NCI-H2029 treated with DMSO at 0.1 percent for 48 hours (cell line): ENCODE measurements around the gene SRRM2.
"Not testable (repeated sequence)": the region's sequence is repeated elsewhere in the genome, so short reads cannot be mapped to it uniquely, and the experiment has no call there.

ENCODE experiments used
- DNase-seq: peaks from one replicate; lab custom pipeline; 2025; lab: John Stamatoyannopoulos, UW

SRRM2 gene

DNA sequence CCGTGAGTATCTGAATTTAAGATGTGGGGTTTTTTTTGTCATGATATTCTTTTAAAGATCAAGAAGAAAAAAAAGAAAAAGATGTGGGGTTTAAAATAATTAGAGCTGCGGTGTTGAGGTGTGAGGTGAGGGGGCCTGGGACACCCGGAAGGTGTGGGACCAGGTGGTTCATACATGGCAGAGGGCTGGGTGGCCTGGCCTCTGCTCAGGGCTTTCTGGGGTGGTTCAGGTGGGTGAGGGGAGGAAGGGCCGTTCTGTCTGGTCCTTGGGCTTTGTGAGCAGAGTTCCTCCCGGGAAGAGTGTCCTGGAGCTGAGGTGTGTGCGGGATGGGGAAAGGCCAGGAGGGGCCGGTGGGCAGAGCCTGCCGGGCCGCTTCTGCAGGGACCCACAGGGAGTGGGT lies 37.4 kb upstream of the SRRM2 start:
- no peak for DNase-seq

DNA sequence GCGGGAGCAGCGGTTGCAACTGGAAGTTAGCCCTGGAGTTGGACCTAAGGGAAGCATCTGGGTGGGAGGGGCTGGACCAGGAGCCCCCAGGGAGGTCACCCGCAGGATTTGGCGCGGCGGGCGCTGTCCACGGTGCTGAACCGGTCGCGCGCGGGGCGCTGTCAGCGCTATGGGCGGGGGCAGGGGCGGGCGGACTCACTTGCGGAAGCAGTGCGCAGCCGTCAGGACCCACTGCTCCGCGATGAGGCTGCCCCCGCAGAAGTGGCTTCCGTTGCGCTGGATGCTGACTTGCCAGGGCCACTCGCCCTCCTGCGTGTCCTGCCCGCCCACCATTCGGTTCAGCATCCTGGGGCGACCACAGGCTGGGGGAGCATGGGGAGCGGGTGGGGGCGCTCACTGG lies 36.9 kb upstream of the SRRM2 start:
- no peak for DNase-seq

DNA sequence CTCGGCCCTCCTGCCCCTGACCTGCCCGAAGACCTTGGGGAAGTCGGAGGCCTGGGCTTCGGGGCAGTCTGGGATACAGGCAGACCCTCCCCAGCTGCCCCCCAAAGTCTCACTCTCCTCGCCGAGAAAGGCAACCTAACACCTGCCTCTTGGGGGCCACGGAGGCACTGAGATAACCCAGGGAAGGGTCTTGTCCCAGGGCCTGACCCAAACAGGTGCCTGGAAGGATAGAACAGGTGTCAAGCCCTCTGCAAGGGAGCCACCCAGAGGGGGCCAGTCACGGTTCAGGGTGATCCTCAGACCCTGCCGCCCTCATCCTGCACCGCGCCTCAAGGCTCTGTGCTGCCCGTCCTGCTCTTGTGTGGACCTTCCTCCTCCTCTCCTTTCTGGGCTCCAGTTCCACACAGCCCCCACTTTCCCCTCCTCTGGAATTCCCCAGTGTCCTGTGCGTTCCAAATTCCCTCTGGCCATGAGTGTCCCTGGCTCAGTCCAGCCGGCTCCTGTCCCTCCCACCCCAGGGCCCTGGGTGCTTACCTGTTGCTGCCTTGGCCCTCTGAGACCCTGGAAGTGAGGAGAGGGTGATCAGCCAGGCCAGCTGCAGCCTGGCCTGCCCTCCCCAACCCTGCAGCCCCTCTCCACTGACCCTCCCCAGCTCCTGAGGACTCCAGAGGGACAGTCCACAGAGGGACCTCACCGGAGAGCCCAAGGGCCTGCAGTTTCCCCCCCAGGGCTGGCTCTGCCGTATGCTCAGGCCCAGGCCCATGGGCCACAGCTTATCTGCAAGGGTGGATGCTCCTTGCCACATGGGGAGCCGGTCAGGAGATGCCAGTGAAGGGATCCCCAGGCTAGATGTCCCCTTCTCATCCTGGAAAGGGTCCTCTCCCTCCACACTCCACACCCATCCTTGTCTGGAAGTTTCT lies 36.2 kb upstream of the SRRM2 start:
- DNase-seq: no peak

DNA sequence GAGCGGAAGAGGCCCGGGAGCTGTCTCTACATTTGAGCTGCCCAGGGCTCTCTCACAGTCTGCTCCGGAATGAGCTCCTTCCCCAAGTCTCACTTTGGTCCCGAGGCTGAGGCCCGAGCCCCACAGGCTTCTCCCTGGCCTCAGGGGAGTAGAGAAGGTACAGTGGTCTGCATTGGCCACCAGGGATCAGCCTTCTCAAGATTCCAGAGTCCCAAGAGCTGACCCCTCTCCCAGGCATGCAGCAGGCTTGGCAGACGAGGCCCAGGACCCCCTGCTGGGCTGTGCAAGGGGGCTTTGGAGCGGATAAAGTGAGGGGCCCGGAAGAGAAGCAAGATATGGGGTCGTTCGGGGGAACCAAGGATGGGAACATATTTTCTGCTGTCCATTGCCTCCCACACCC lies 35.5 kb upstream of the SRRM2 start:
- no peak for DNase-seq

DNA sequence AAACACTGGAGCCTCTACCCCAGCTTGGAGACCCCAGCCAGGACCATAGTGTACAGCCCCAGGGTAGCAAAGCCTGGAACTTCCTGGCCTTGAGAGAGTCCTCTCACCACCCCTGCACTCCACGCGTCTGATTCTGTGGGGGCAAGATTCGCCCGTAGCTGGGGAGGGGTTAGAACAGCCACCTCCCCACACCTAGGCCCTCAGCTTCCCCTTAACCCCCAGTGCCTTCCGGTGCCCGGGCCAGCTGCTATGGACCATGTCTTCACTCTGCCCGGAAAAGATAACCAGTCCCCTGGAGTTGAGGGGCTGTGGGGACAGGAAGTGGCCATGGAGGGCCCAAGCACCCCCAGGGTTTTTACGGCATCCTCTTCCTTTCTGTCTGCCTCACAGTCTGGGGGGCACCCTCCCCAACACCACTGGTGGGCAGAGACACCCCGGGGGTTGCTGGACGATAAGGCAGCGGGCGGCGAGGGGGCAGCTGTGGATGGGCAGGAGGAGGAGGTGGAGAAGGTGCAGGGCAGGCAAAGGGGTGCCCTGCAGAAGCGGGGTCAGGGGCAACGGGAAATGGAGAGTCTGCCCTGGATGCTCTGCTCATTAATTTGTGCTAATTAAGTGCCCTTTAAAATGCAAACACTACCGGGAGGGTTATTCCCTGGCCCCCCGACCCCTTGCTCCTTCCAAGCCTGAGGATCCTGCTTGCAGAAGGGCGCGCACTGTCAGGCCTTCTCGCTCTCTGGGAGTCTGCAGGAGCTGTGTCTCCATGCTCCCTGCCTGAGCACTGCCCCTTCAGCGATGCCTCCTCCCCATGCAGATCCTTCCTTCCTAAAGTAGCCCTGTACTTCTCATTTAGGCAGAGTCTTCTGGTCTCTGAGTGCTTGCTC lies 34.8 kb upstream of the SRRM2 start:
- no peak for DNase-seq

DNA sequence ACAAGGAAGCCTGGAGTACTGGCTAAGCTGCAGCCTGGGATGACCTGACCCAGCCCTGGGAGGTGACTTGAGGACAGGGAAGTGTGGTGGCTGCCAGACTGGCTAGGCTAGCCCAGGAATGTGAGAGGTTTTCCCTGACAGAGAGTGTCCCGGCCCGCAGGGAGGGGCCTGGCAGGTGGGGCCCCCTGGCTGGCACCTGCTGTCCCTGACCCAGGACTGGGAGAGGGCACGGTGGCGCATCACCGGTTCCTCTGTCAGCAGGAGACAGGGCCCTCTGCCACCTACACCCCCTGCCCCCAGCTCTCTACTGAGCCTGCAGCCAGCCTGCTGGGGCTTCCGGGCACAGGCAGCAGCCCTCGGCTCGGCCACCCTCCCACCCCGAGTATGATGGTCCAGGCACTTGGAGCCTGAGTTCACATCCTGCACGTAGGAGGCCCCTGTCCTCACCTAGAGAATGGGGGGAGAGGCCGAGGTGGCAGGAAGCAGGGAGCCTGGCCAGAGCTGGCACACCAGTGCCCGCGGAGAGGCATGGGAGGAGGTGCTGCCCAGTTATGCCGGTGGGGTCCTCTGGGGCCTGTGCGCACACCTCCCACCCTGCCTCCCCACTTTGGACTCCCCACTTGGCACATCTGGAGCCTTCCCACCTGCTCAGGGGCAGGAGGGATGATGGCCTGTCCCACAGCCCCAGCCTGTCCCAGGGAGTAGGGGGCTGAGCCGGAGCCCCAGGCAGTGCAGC lies 32.9 kb upstream of the SRRM2 start:
- DNase-seq: no peak

DNA sequence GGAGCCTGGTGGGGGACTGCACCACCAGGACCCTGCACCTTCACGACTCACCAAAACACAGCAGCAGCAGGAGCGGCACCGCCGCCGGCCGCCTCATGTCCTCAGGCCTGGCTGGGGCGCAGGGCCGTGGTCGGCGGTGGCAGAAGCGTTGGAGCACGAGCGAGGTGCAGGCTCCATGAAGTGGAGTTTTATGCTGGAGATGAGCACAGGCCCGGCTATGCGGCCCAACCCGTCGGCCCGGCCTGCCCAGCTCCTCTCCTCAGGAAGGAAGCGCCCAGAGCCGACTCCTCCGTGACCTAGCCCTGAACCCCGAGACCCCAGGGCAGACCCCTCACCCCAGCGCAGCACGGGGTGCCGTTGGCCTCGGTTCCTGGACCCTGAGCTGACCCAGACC lies 32.4 kb upstream of the SRRM2 start, which contains the start of gene PRSS27:
TSS of gene PRSS27 (minus strand) at position 161 of the 394 bp plus-strand sequence. CDS start at position 97, 64 bp downstream.
- DNase-seq: no peak

DNA sequence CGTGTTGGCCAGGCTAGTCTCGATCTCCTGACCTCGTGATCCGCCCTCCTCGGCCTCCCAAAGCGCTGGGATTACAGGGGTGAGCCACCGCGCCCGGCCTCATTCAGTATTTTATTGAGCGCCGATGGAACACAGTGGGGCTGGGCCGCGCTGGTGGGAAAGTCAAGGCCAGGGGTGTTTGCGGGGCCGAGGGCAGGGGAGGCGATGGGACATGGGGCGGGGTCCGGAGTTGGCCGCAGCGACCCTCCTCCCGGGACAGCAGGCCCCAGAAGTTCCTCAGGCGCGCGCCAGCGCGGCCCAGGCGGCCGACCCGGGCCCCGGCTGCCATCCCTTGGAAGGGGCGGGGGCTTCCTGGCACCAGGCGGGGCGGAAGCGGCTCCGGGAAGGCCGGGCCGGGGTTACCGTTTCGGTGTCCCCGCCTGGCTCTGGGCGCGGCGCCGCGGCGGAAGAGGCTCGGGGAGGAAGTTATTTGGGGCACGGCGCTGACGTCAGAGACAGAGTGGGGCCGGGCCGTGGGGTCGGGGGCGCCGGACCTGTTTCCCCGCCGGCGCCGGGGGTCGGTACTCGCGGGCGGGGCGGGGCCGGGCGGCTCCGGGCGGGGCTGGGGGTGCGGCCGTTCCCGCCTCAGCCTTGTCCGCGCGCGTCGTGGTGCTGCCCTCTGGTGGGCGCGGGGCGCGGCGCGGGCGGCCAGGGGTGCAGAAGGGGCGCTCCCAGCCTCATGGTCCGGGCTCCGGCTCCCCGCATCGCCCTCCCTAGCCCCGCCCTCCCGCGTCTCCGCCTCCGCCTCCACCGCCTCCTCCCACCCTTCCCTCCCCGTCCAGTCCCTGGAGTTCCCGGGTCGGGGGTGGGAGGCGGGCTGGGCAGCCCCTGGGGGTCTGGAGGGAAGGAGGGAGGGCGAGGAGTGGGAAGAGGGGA lies 31.5 kb upstream of the SRRM2 start:
- no peak for DNase-seq

DNA sequence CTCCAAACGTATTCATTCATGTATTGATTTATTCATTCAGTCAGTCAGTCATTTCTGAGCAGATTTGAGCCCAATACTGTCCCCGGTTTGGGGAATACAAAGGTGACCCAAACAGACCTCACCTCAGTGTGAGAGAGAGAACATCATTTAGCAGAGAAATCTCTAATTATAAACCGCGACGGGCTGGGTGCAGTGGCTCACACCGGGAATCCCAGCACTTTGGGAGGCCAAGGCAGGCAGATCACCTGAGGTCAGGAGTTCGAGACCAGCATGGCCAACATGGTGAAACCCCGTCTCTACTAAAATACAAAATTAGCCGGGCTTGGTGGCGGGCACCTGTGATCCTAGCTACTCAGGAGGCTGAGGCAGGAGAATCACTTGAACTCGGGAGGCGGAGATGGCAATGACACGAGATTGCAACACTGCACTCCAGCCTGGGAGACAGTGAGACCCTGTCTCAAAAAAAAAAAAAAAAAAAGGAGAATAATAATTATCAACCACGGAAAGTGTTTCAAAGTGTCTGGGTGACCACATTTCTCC lies 30.7 kb upstream of the SRRM2 start:
- DNase-seq: not testable (repeated sequence)

DNA sequence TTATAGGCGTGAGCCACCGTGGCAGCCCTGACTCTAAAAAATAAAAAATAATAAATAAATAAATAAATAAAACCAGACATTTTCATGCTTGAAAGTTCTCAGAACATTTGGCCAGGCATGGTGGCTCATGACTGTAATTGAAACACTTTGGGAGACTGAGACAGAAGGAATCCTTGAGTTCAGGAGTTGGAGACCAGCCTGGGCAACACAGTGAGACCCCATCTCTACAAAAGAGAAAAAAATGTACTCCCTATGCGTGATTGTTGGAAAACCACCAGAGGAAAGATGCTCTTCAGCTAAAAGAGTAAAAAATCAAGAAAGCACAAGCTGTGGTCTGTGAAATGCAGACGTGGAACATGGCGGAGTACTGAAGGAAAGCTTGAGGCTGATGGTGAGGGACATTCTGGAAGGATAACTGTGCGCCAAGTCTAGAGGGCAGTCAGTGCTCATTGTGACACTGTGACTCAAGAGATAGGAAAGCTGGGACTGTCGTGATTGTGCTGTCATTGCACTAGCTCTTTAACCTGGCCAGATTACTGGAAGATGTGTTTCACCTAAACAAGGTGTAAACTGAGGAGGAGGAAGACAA lies 28.3 kb upstream of the SRRM2 start:
- no peak for DNase-seq

DNA sequence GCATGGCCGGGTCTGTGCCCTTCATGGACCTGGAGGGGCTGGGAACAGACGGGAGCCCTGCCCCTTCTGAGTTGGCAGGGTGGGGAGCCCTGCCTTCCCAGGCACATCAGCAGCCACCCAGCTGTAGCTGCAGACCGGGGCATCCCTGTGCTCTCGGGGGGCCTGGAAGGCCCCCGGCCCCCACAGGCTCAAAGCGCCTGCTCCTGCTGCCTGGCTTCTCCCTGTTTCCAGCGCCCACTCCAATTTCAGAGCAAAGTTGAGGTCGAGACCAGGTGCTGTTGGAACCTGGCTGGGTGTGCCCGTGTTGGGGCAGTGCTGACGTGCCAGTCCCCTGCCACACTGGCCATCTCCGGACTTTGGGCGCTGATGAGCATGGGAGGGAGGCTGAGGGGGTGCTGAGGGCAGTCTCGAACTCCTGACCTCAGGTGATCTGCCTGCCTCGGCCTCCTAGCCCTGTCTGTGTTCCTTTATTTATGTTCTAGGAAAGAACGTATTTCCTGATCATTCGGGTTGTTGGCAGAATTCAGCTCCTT lies 27.6 kb upstream of the SRRM2 start:
- no peak for DNase-seq

DNA sequence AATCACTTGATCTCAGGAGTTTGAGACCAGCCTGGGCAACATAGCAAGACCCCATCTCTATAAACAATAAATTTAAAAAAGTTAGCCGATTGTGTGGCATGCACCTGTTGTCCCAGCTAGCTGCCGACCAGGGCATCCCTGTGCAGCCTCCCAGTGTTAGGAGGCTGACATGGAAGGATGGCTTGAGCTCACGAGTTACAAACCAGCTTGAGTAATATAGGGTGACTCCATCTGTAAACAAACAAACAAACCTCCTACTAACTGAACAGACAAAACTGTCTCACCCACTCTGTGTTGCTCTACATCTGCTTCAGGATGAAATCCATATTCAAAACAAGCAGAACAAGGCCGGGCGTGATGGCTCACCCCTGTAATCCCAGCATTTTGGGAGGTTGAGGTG lies 25.5 kb upstream of the SRRM2 start:
- DNase-seq: no peak

DNA sequence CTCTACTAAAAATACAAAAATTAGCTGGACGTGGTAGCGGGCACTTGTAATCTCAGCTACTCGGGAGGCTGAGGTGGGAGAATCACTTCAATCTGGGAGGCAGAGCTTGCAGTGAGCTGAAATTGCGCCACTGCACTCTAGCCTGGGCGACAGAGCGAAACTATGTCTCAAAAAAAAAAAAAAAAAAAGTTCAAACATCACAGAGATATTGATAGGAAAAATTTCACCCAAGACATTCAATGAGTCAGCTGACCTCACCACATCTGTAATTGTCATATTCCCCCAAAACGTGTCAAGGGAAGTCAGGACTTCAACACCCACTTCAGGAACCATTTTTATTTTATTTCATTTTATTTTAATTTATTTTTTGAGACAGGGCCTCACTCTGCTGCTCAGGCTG lies 24.4 kb upstream of the SRRM2 start:
- DNase-seq: no peak

DNA sequence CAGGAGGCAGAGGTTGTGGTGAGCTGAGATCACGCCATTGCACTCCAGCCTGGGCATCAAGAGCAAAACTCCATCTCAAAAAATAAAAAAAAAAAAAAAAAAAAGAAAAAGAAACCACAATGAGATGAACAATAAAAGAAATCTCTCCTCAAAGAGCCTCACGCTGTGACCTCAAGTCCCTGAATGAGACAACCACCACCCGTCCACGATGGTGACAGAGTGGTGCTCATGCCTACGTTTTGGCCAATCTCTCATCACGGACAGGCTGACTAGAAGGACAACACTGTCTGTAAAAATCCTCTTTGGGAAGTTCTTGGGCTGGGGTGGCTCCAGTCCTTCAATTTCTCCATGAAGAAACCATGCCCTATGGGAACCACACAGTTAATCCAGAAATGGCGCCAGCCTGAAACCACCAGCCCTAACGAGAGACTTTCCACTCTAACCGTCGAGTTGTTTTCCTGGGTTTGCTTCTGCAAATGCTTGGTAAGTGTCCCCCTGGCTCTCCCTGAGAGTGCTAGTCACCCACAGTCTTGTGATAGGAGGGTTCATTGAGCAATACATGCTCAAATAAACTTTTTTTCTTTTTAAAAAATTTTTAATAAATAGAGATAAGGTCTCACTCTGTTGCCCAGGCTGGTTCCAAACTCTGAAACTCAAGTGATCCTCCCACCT lies 17.5 kb upstream of the SRRM2 start:
- DNase-seq: no peak

DNA sequence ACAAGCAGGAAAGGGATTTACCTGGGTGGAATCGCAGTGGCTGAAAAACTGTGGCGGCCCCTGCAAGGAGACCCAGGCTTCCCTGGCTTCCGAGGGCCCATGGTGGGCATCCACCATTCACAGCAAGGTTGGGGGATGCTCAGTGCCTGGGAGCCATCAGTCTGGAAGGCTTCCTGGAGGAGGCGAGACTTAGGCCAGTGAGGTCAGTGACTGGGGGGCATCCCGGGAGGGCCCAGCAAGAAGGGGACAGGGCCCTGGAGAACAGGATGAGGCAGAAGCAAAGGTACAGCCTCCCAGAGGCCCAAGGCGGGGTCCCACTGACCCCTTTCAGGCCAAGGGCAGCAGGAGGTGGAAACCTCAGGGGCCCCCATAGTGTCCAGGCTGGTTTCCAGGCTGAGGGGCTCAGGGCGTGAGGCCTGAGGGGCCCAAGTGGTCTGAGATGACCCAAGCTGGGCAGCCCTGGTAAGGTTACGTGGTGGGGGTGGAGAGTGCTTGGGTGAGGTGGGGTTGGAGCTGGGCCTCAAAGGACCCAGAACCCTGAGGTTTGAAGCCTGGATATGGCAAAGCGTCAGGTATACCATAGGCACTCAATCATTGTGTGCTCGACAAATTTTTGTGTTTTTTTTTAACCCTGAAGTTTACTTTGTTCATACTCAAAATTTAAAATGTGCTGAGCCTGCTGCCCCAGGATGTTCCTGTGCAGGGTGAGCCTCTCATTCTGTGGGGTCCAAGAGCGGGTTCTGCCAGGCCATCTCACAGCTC lies 15.8 kb upstream of the SRRM2 start:
- no peak for DNase-seq

DNA sequence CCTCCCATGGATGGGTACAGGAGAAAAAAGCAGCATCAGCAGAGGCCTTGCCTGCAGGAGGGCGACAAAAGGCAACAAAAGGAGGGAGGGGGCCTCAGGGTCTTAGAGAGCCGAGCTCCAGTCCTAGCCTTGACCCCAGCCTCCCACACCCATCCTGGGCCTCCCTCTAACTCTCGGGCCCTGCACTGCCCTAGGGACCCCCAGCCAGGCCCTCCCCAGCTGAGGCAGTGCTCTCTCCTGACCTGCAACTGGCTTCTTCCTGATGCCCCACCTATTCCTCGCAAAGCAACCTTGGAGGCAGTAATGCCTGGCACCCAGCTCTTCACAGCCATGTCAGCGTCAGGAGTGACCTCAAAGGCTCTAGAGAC lies 15.2 kb upstream of the SRRM2 start:
- DNase-seq: no peak

DNA sequence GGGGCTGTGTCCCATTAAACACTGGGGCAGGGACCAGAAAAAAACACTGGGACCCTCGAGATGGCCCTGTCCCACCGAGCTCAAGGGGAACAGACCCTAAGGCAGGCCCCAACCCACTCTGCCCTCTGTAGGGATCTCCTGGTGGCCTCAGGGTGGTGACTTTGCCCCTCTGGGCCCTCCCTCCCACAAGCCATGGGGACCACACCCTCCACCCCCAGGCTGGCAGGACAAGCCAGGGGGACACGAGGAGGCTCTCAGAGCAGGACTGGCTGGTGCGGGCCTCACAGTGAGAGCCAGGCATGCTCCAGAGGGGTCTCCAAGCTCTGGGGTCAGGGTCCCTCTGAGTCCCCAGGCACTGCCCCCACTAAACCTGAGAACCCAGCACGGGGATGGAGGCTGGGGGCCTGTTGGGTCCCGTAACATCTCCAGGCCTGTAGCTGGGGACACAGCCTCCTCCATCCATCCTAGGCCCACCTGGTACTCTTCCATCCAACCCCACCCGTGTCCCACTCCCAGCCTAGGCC lies 14.5 kb upstream of the SRRM2 start:
- no peak for DNase-seq

DNA sequence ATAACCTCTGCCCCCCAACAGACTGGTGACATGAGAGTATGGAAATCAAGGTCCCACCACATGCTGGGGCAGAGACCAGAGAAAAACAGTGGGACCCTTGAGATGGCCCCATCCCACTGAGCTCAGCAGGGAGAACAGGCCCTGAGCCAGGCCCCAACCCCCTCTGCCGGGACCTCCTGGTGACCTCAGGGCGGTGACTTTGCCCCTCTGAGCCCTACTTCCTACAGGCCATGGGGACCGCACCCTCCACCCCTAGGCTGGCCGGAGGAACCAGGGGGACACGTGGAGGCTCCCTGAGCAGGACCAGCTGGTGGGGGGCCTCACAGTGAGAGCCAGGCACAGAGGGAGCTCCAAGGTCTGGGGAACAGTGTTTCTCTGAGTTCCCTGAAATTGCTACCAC lies 13.8 kb upstream of the SRRM2 start:
- DNase-seq: no peak
